Osteoblast (primary cell): Measurements from ENCODE around the gene ATP6V1G2. TPM values are rescaled to one million over a fixed set of nuclear protein-coding genes. Genes with fewer than 3 reads are reported as not detected.

Experiments
- DNase-seq: peaks from one replicate; pipeline ENCODE4 v3.0.0; 2011; ENCODE audit warnings: low spot score, mixed read lengths; ENCODE audit not compliant: insufficient read length; ENCODE audit errors: missing footprints
- H2AFZ ChIP-seq: 2 replicates; pipeline ENCODE4 v1.6.0; 2011; ENCODE audit warnings: mild to moderate bottlenecking, low read length
- H3K27ac ChIP-seq: 2 replicates; pipeline ENCODE4 v1.5.1; 2011; ENCODE audit warnings: mild to moderate bottlenecking, low read depth, low read length, moderate library complexity
- H3K27me3 ChIP-seq: 2 replicates; pipeline ENCODE4 v1.6.0; 2012; ENCODE audit warnings: mild to moderate bottlenecking, control low read depth, inconsistent platforms, low read length, moderate library complexity; ENCODE audit not compliant: insufficient read depth
- H3K36me3 ChIP-seq: 2 replicates; pipeline ENCODE4 v1.5.1; 2011; ENCODE audit warnings: mild to moderate bottlenecking, low read length, control low read depth, moderate library complexity; ENCODE audit not compliant: insufficient read depth
- H3K4me1 ChIP-seq: 2 replicates; pipeline ENCODE4 v1.5.1; 2011; ENCODE audit warnings: mild to moderate bottlenecking, low read length, control low read depth, moderate library complexity; ENCODE audit not compliant: insufficient read depth
- H3K4me2 ChIP-seq: 2 replicates; pipeline ENCODE4 v1.6.0; 2011; ENCODE audit warnings: mild to moderate bottlenecking, low read length; ENCODE audit not compliant: insufficient read depth
- H3K4me3 ChIP-seq: fragments of 200-600 bp; sonication (generic); 3 replicates; pipeline ENCODE4 v1.5.1; 2012; ENCODE audit warnings: mild to moderate bottlenecking, low read length, inconsistent platforms; ENCODE audit not compliant: insufficient read depth
- H3K79me2 ChIP-seq: 2 replicates; pipeline ENCODE4 v1.6.0; 2012; ENCODE audit warnings: mild to moderate bottlenecking, low read length, control low read depth, inconsistent platforms; ENCODE audit not compliant: insufficient read depth
- H3K9me3 ChIP-seq: 2 replicates; pipeline ENCODE4 v1.5.1; 2011; ENCODE audit warnings: low read depth, low read length, control low read depth
- H4K20me1 ChIP-seq: 2 replicates; pipeline ENCODE4 v1.6.0; 2012; ENCODE audit warnings: mild to moderate bottlenecking, low read length, control low read depth; ENCODE audit not compliant: insufficient read depth
- CTCF ChIP-seq: IDR thresholded peaks from 2 replicates; pipeline ENCODE4 v1.5.1; 2011; ENCODE audit warnings: mild to moderate bottlenecking, low read depth, low read length, moderate library complexity; ENCODE audit errors: extremely low read depth
- total RNA-seq: library from RNA; depleted of rRNA; stranded (reverse); fragments of >200 nt; gene quantifications from 2 replicates; pipeline ENCODE4 v1.2.3, GENCODE V29; 2012

ATP6V1G2 gene
- total RNA-seq, 1 donor, result 2.2 TPM

- Histone ChIP-seq H3K79me2 (peaks cover 44% of the 10 kb centered on the region), H4K20me1 (peaks cover 78% of the 10 kb centered on the region), H3K4me1 (peaks cover 6% of the 10 kb centered on the region), H3K27ac (no peak overlapping the region), H3K4me3 (no peak overlapping the region), H3K4me2 (no peak overlapping the region), H3K9me3 (no peaks in the 10 kb centered on the region), H3K27me3 (no peaks in the 10 kb centered on the region), H2AFZ (no peak overlapping the region), H3K36me3 (peaks cover 80% of the 10 kb centered on the region)
- no peak for TF ChIP-seq CTCF
- no peak for DNase-seq
Observed at GRCh38 chr6:31533455-31533841, 13.0 kb downstream of the ATP6V1G2 start.

- H4K20me1 ChIP-seq, result peaks cover 72% of the 10 kb centered on the region
- H3K36me3 ChIP-seq, result peaks cover 74% of the 10 kb centered on the region
Observed at GRCh38 chr6:31532644-31533454, 13.6 kb downstream of the ATP6V1G2 start.

GRCh38 chr6:31531771-31532643 is 14.4 kb downstream of the ATP6V1G2 start:
- Histone ChIP-seq H3K9me3 (no peaks in the 10 kb centered on the region), H3K4me2 (no peak overlapping the region), H3K4me3 (no peak overlapping the region), H4K20me1 (peaks cover 70% of the 10 kb centered on the region), H3K27ac (no peak overlapping the region), H3K36me3 (peaks cover 65% of the 10 kb centered on the region), H2AFZ (no peak overlapping the region), H3K79me2 (peaks cover 30% of the 10 kb centered on the region), H3K4me1 (peaks cover 6% of the 10 kb centered on the region), H3K27me3 (no peaks in the 10 kb centered on the region)
- no peak for DNase-seq
- TF ChIP-seq CTCF, result no peak

More at GRCh38 chr6:31532644-31533454, 13.6 kb downstream of the ATP6V1G2 start:
- TF ChIP-seq CTCF, result no peak
- H3K9me3 ChIP-seq, result no peaks in the 10 kb centered on the region
- peaks cover 6% of the 10 kb centered on the region for H3K4me1 ChIP-seq
- H3K4me2 ChIP-seq, result no peak overlapping the region
- peaks cover 38% of the 10 kb centered on the region for H3K79me2 ChIP-seq
- no peaks in the 10 kb centered on the region for H3K27me3 ChIP-seq
- H3K4me3 ChIP-seq, result no peak overlapping the region
- no peak overlapping the region for H2AFZ ChIP-seq
- no peak for DNase-seq
- no peak overlapping the region for H3K27ac ChIP-seq

GRCh38 chr6:31531162-31531561 is 15.2 kb downstream of the ATP6V1G2 start:
- Histone ChIP-seq H3K27ac (no peak overlapping the region), H2AFZ (no peak overlapping the region), H4K20me1 (peaks cover 62% of the 10 kb centered on the region), H3K79me2 (peaks cover 23% of the 10 kb centered on the region), H3K4me1 (peaks cover 10% of the 10 kb centered on the region), H3K36me3 (peaks cover 57% of the 10 kb centered on the region), H3K9me3 (no peaks in the 10 kb centered on the region), H3K4me3 (no peak overlapping the region), H3K27me3 (no peaks in the 10 kb centered on the region), H3K4me2 (no peak overlapping the region)
- TF ChIP-seq CTCF, result no peak
- DNase-seq, result peak; percentile 80
